K562 (cell line): Measurements from ENCODE around the gene ERBB4. TPM values are rescaled to one million over a fixed set of nuclear protein-coding genes. Genes with fewer than 3 reads are reported as not detected.
"Not testable (repeated sequence)": the region's sequence is repeated elsewhere in the genome, so short reads cannot be mapped to it uniquely, and the experiment has no call there.

ENCODE experiments used
- ATAC-seq: fragments of 200-7000 bp; cut with Tn5 transposase; 3 replicates; pipeline ENCODE4 v1.9.1; 2020; ENCODE audit warnings: moderate library complexity
- BruUV-seq: library from RNA; stranded (reverse); fragments of 400-500 nt; replicated peaks from 2 replicates; lab custom pipeline; 2021; lab: Mats Ljungman, UMichigan
- CTCF ChIA-PET: fragments of 300-600 bp; formaldehyde crosslinking; extraction: SDS; loops from one replicate; lab custom pipeline; 2021; ENCODE audit warnings: low intra/inter-chr PET ratio; lab: Yijun Ruan, JAX
- POLR2A ChIA-PET: fragments of 300-600, 350-650 bp; sonication (Branson Sonifier 250); formaldehyde crosslinking; extraction: SDS; loops from one replicate; lab custom pipeline; 2021; ENCODE audit warnings: antibody characterized with exemption, inconsistent platforms; lab: Yijun Ruan, JAX
- DNase-seq, 4 experiments: peaks; one replicate each; pipeline versions ENCODE4 v3.0.0 to v3.0.0-alpha.2; 2011 to 2018; ENCODE audit warnings: low spot score in 3 of 4, mixed read lengths in 3 of 4; ENCODE audit errors: extremely low read depth in 1 of 4
- FAIRE-seq: peaks from 2 replicates; lab custom pipeline; 2011; peaks lifted over from hg19 to GRCh38; lab: Jason Lieb, UNC
- H2AFZ ChIP-seq: 2 replicates; pipeline ENCODE4 v1.6.0; 2011; ENCODE audit warnings: low read depth, low read length, control low read depth, inconsistent platforms
- H3K27ac ChIP-seq: fragments of 200-600 bp; 3 replicates; pipeline ENCODE4 v1.8.0; 2011; ENCODE audit warnings: low read depth, mild to moderate bottlenecking, control low read depth, inconsistent platforms, low read length, moderate library complexity, mixed read lengths; ENCODE audit errors: extremely low read depth
- H3K27me3 ChIP-seq, 2 experiments: fragments of 300-600 bp in 1 of 2; 2 replicates in 1 of 2; 3 replicates in 1 of 2; pipeline versions ENCODE4 v1.6.0 to v1.8.0; 2011; ENCODE audit warnings: inconsistent platforms in 2 of 2, low read length in 2 of 2, mild to moderate bottlenecking in 1 of 2, mixed read lengths in 1 of 2, moderate library complexity in 1 of 2; ENCODE audit not compliant: control insufficient read depth in 2 of 2, insufficient read depth in 2 of 2
- H3K36me3 ChIP-seq: fragments of 300-600 bp; 3 replicates; pipeline ENCODE4 v1.8.0; 2011; ENCODE audit warnings: mild to moderate bottlenecking, low read length, inconsistent platforms; ENCODE audit not compliant: control insufficient read depth, insufficient read depth
- H3K4me1 ChIP-seq, 2 experiments: fragments of 200-600 bp in 1 of 2; replicated peaks in 1 of 2; 2 replicates in 1 of 2; 3 replicates in 1 of 2; pipeline versions ENCODE4 v1.5.1 to v1.8.0; 2011; ENCODE audit warnings: inconsistent platforms in 2 of 2, low read length in 2 of 2, mild to moderate bottlenecking in 1 of 2, mixed read lengths in 1 of 2, moderate library complexity in 1 of 2; ENCODE audit not compliant: control insufficient read depth in 2 of 2, insufficient read depth in 2 of 2
- H3K4me2 ChIP-seq: 2 replicates; pipeline ENCODE4 v1.6.1; 2011; ENCODE audit warnings: low read length, control low read depth, inconsistent platforms, mixed read lengths; ENCODE audit not compliant: insufficient read depth
- H3K4me3 ChIP-seq: fragments of 200-600 bp; sonication (generic), shearing (Covaris generic); 2 replicates; pipeline ENCODE4 v1.5.1; 2016; ENCODE audit warnings: control low read depth, inconsistent platforms
- H3K79me2 ChIP-seq: fragments of 200-600 bp; 3 replicates; pipeline ENCODE4 v1.8.0; 2011; ENCODE audit warnings: low read length, inconsistent platforms; ENCODE audit not compliant: control insufficient read depth, insufficient read depth
- H3K9ac ChIP-seq, 2 experiments: 2 replicates each; pipeline versions ENCODE4 v1.6.0 to v1.6.1; 2011; ENCODE audit warnings: low read depth in 2 of 2, low read length in 2 of 2, control low read depth in 1 of 2, inconsistent platforms in 1 of 2, mild to moderate bottlenecking in 1 of 2, mixed read lengths in 1 of 2; ENCODE audit not compliant: insufficient read depth in 1 of 2
- H3K9me1 ChIP-seq: one replicate; pipeline ENCODE4 v1.6.0; 2011; ENCODE audit warnings: inconsistent platforms, mild to moderate bottlenecking, low read length, moderate library complexity; ENCODE audit not compliant: control insufficient read depth, insufficient read depth
- H3K9me3 ChIP-seq: replicated peaks from 2 replicates; pipeline ENCODE4 v1.5.1; 2011; ENCODE audit warnings: low read depth, low read length, inconsistent platforms; ENCODE audit not compliant: control insufficient read depth, insufficient read depth
- H4K20me1 ChIP-seq: replicated peaks from 2 replicates; pipeline ENCODE4 v1.6.1; 2011; ENCODE audit warnings: low read length, inconsistent platforms, mixed read lengths; ENCODE audit not compliant: control insufficient read depth, insufficient read depth
- ETV1 ChIP-seq: fragments of 450-650 bp; conservative IDR thresholded peaks from 2 replicates; pipeline ENCODE4 v1.6.1; 2016; ENCODE audit warnings: missing genetic modification characterization, control low read depth, low read depth, missing compliant biosample characterization
- HMG20B ChIP-seq: fragments of 250-450 bp; sonication (Bioruptor Pico); IDR thresholded peaks from 2 replicates; pipeline ENCODE4 v1.5.0; 2021; ENCODE audit warnings: mild to moderate bottlenecking
- HMGN3 ChIP-seq: IDR thresholded peaks from 2 replicates; pipeline ENCODE4 v1.6.1; 2011; ENCODE audit warnings: borderline replicate concordance, low read depth, mild to moderate bottlenecking, mixed read lengths, low read length; ENCODE audit not compliant: insufficient read length; ENCODE audit errors: extremely low read depth
- NFXL1 ChIP-seq: fragments of 450-650 bp; formaldehyde crosslinking; IDR thresholded peaks from 2 replicates; pipeline ENCODE4 v1.4.0; 2021; ENCODE audit warnings: mild to moderate bottlenecking
- SUPT5H ChIP-seq: fragments of 450-650 bp; IDR thresholded peaks from 2 replicates; pipeline ENCODE4 v1.6.1; 2016
- U2AF1 ChIP-seq: fragments of 200-400 bp; formaldehyde crosslinking; optimal IDR thresholded peaks from 2 replicates; pipeline ENCODE3; 2017; ENCODE audit warnings: mild to moderate bottlenecking, low read depth, low read length, moderate library complexity
- ZFP36 ChIP-seq: fragments of 150-350 bp; IDR thresholded peaks from 2 replicates; pipeline ENCODE4 v1.6.1; 2018; ENCODE audit warnings: low read length, low read depth; ENCODE audit not compliant: partially characterized antibody
- ZNF175 ChIP-seq: fragments of 200-800 bp; sonication (Bioruptor generic); IDR thresholded peaks from 2 replicates; pipeline ENCODE4 v1.6.1; 2016; ENCODE audit warnings: low read depth, mild to moderate bottlenecking, missing genetic modification characterization, missing compliant biosample characterization
- WGBS: fragments of 100-300 bp; shearing (Covaris generic); methylation state at CpG from one replicate; pipeline ENCODE4 v1.1.6; 2016; ENCODE audit warnings: low coverage, mixed read lengths; ENCODE audit not compliant: insufficient coverage; ENCODE audit errors: missing lambda C conversion rate; 5-methylcytosine and 5-hydroxymethylcytosine counted together
- in situ Hi-C: fragments of 300-500 bp; cut with MboI; formaldehyde crosslinking; loops from 4 replicates; pipeline ENCODE4 v1.15.0; 2018; ENCODE audit warnings: inconsistent platforms, mixed read lengths
- intact Hi-C: fragments of 100-400 bp; cut with micrococcal nuclease; formaldehyde crosslinking; loops from 2 replicates; pipeline ENCODE4 v1.14.2; 2022
- polyA plus RNA-seq, 8 experiments: library from polyadenylated mRNA; depleted of rRNA in 4 of 8; stranded (reverse) in 5 of 8; unstranded in 3 of 8; fragments of >200 nt; fragmentation: Nextera tagmentation in 2 of 8; fragmentation: Illumina TruSeq in 1 of 8; extraction: Ambion mirVana in 2 of 8; extraction: Trizol in 1 of 8; gene quantifications; 2 replicates each; pipeline versions ENCODE4 v1.2.1 to v1.2.3, GENCODE V29; 2011 to 2014; ENCODE audit warnings: inconsistent platforms in 1 of 8, missing spikeins in 1 of 8
- total RNA-seq, 7 experiments: library from RNA; depleted of rRNA in 6 of 7; stranded (reverse); fragments of >200 nt in 6 of 7; fragmentation: Illumina TruSeq in 2 of 7; extraction: Trizol in 2 of 7; gene quantifications; 2 replicates each; pipeline versions ENCODE4 v1.2.1 to v1.2.3, GENCODE V29; 2011 to 2021; ENCODE audit warnings: low replicate concordance in 1 of 7

ERBB4 gene
- total and polyA plus RNA-seq, 9 of the 15 experiments (the other 6 are each of a cell fraction or from before 2014, with no cell fraction given), result not detected

- TF ChIP-seq ZNF175 (CRISPR knock-in tag), result no peak
Measured at GRCh38 chr2:212015588-212015987, 523.0 kb downstream of the ERBB4 start (continued).

GRCh38 chr2:212013626-212014025 is 525.0 kb downstream of the ERBB4 start:
- intact Hi-C loops, result no loop called here
- H3K27ac ChIP-seq, result no peak overlapping the region
- ChIA-PET POLR2A (no interaction called here), CTCF (no interaction called here)
- no peaks in the 10 kb centered on the region for H3K4me1 ChIP-seq
- no peaks in the 10 kb centered on the region for H3K9me1 ChIP-seq
- no peak overlapping the region for H3K9ac ChIP-seq
- H4K20me1 ChIP-seq, result no peaks in the 10 kb centered on the region
- no peak overlapping the region for H3K4me3 ChIP-seq
- DNase-seq (no peak), FAIRE-seq (no peak), ATAC-seq (no peak)
- H2AFZ ChIP-seq, result no peak overlapping the region
- no peaks in the 10 kb centered on the region for H3K27me3 ChIP-seq
- no peak overlapping the region for H3K4me2 ChIP-seq
- in situ Hi-C loops, result no loop called here
- WGBS, result 0% methylated on average over 1 of the region's 2 CpGs
- TF ChIP-seq HMGN3 (no peak), U2AF1 (no peak), ZFP36 (no peak), SUPT5H (no peak), NFXL1 (CRISPR knock-in tag) (no peak), HMG20B (CRISPR knock-in tag) (no peak), ZNF175 (CRISPR knock-in tag) (no peak), ETV1 (no peak)
- TF ChIP-seq, all 486 proteins: peak for 0
- no peaks in the 10 kb centered on the region for H3K79me2 ChIP-seq
- BruUV-seq, result no TSS peak
- H3K9me3 ChIP-seq, result no peaks in the 10 kb centered on the region
- H3K36me3 ChIP-seq, result no peaks in the 10 kb centered on the region

GRCh38 chr2:212010305-212010704 is 528.3 kb downstream of the ERBB4 start:
- POLR2A ChIA-PET, result interaction anchor here (0.7 kb wide), 1 partner anchor 630 kb away, joined by 3 read pairs; no protein-coding TSS in a partner anchor

More at GRCh38 chr2:212010305-212010704, 528.3 kb downstream of the ERBB4 start:
- H2AFZ ChIP-seq, H3K9me1 ChIP-seq, H3K27ac ChIP-seq, BruUV-seq, FAIRE-seq, H4K20me1 ChIP-seq, H3K4me2 ChIP-seq, intact Hi-C loops, H3K27me3 ChIP-seq, H3K79me2 ChIP-seq, in situ Hi-C loops, ATAC-seq, H3K4me3 ChIP-seq, H3K9ac ChIP-seq, H3K4me1 ChIP-seq, DNase-seq, H3K9me3 ChIP-seq, CTCF ChIA-PET, H3K36me3 ChIP-seq: not testable (repeated sequence)
- 0% methylated on average over 2 of the region's 3 CpGs for WGBS
